Endothelial cell (in vitro differentiated cells): ENCODE measurements around the gene AMPD3. TPM values are rescaled to one million over a fixed set of nuclear protein-coding genes. Genes with fewer than 3 reads are reported as not detected.

Experiments used
- DNase-seq: peaks from one replicate; pipeline ENCODE4 v3.0.0; 2021; ENCODE audit warnings: low spot score
- H3K27ac Mint-ChIP-seq: one replicate; pipeline ENCODE4 v1.8.0; 2021; ENCODE audit warnings: mixed read lengths, inconsistent platforms; ENCODE audit not compliant: unreplicated experiment
- H3K27me3 Mint-ChIP-seq: one replicate; pipeline ENCODE4 v1.8.0; 2021; ENCODE audit warnings: mild to moderate bottlenecking, moderate library complexity, mixed read lengths, inconsistent platforms; ENCODE audit not compliant: unreplicated experiment
- H3K36me3 Mint-ChIP-seq: one replicate; pipeline ENCODE4 v1.8.0; 2021; ENCODE audit warnings: mild to moderate bottlenecking, low read depth, mixed read lengths, inconsistent platforms; ENCODE audit not compliant: unreplicated experiment
- H3K4me1 Mint-ChIP-seq: one replicate; pipeline ENCODE4 v1.8.0; 2021; ENCODE audit warnings: mild to moderate bottlenecking, mixed read lengths, inconsistent platforms; ENCODE audit not compliant: unreplicated experiment
- H3K4me3 Mint-ChIP-seq: one replicate; pipeline ENCODE4 v1.8.0; 2021; ENCODE audit warnings: mild to moderate bottlenecking, mixed read lengths, inconsistent platforms; ENCODE audit not compliant: unreplicated experiment
- H3K9me3 Mint-ChIP-seq: one replicate; pipeline ENCODE4 v1.8.0; 2021; ENCODE audit warnings: mixed read lengths, inconsistent platforms; ENCODE audit not compliant: unreplicated experiment
- total RNA-seq: library from RNA; stranded (reverse); fragmentation: NEBNext Ultra II Directional; extraction: Animal tissue kit (Norgen Biotek cat#: 25700); gene quantifications from one replicate; pipeline ENCODE4 v1.2.1, GENCODE V29; 2021; ENCODE audit not compliant: unreplicated experiment
- TF ChIP-seq, protein P1 (sequence below): fragments of 200-600 bp; sonication (generic); IDR thresholded peaks from one replicate; pipeline ENCODE4 v1.5.0; 2021; ENCODE audit warnings: antibody characterized with exemption; ENCODE audit not compliant: unreplicated experiment

AMPD3 gene
- total RNA-seq, 1 donor from 2014 or later: 23.2 TPM

DNA sequence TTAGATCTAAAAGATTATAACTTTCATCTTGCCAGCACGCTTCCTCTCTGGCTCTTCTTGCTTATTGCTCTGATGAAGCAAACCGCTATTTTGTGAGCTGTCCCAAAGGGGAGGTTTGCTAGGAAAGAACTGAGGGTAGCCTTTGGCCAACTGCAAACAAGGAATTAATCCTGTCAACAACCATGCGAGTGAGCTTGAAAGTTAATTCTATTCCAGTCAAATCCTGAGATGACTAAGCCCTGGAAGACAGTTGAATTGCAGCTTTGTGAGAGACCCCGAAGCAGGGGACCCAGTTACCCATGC, 96.2 kb downstream of the AMPD3 start:
- Mint-ChIP-seq H3K9me3 (no peaks in the 10 kb centered on the region), H3K27me3 (peaks cover 4% of the 10 kb centered on the region), H3K4me3 (no peak overlapping the region), H3K4me1 (no peaks in the 10 kb centered on the region), H3K27ac (no peak overlapping the region), H3K36me3 (no peaks in the 10 kb centered on the region)
- TF ChIP-seq, protein P1, sequence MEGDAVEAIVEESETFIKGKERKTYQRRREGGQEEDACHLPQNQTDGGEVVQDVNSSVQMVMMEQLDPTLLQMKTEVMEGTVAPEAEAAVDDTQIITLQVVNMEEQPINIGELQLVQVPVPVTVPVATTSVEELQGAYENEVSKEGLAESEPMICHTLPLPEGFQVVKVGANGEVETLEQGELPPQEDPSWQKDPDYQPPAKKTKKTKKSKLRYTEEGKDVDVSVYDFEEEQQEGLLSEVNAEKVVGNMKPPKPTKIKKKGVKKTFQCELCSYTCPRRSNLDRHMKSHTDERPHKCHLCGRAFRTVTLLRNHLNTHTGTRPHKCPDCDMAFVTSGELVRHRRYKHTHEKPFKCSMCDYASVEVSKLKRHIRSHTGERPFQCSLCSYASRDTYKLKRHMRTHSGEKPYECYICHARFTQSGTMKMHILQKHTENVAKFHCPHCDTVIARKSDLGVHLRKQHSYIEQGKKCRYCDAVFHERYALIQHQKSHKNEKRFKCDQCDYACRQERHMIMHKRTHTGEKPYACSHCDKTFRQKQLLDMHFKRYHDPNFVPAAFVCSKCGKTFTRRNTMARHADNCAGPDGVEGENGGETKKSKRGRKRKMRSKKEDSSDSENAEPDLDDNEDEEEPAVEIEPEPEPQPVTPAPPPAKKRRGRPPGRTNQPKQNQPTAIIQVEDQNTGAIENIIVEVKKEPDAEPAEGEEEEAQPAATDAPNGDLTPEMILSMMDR: no peak
- DNase-seq: no peak

DNA sequence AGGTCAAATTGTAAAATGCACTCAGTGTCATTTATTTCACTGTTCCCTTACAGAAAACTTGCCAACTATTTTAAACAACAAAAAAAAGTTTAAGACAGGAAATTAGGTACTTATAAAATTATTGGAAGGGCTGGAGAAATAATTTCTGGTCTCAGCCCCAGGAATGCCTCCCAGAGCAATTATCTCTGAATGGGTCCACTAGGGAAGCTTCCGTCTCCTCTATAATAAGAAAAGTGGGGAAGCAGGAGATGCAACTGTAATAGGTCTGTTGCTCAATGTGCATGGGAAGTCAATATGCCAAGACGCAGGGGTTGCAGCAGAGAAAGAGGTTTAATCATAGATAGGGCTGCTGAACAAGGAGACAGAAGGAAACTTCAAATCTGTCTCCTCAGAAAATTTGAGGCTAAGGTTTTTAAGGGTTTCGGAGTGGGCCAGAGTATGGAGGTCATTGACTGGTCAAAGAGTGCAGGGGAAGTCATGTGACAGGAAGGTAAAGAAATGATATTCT, 96.8 kb downstream of the AMPD3 start:
- Mint-ChIP-seq H3K27me3 (peaks cover 4% of the 10 kb centered on the region), H3K4me3 (no peak overlapping the region), H3K4me1 (peaks cover 4% of the 10 kb centered on the region), H3K27ac (no peak overlapping the region), H3K36me3 (no peaks in the 10 kb centered on the region), H3K9me3 (no peaks in the 10 kb centered on the region)
- TF ChIP-seq, protein P1: no peak
- DNase-seq: no peak

DNA sequence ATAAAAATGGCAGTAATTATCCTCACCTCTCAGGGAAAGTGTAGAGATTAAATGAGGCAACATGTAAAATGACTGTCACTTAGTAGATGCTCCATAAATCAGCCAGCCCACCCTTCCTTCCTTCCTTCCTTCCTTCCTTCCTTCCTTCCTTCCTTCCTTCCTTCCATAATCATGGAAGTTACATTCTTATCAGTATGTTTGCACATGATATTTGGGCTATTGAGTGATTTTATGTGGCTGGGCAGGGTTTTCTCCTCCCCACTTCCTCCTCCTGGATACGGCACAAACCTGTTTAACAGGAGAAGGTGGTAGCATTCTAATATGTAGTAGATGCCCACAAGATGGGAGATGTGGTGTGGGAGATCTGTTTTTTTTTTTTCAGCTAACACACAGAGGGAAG, 101.5 kb downstream of the AMPD3 start:
- no peaks in the 10 kb centered on the region for H3K9me3 Mint-ChIP-seq
- H3K4me3 Mint-ChIP-seq: no peak overlapping the region

More for the DNA sequence above, 101.5 kb downstream of the AMPD3 start:
- Mint-ChIP-seq H3K27ac (no peak overlapping the region), H3K4me1 (peaks cover 11% of the 10 kb centered on the region), H3K27me3 (peaks cover 4% of the 10 kb centered on the region), H3K36me3 (no peaks in the 10 kb centered on the region)
- no peak for DNase-seq
- TF ChIP-seq, protein P1: no peak

Other genes starting within 250 kb of the AMPD3 start
- 40.8 TPM for gene SBF2, start 161.0 kb upstream of the AMPD3 start, total RNA-seq
- 78.3 TPM for gene ADM, start 150.2 kb upstream of the AMPD3 start, total RNA-seq
- 32.8 TPM for gene RNF141, start 85.9 kb downstream of the AMPD3 start, total RNA-seq
- gene LYVE1, start 113.4 kb downstream of the AMPD3 start, total RNA-seq: not detected
- gene IRAG1, start 238.5 kb downstream of the AMPD3 start, total RNA-seq: 8.7 TPM